BE2C (cell line): ENCODE data around the gene DSTN.

ENCODE experiments used
- DNase-seq: peaks from one replicate; pipeline ENCODE4 v3.0.0-alpha.2; 2020
- H3K27me3 ChIP-seq: fragments of 250-450 bp; sonication (Bioruptor Pico); 2 replicates; pipeline ENCODE4 v1.5.1; 2020; ENCODE audit warnings: mild to moderate bottlenecking
- H3K36me3 ChIP-seq: fragments of 250-450 bp; sonication (Bioruptor Pico); 2 replicates; pipeline ENCODE4 v1.5.1; 2020; ENCODE audit warnings: mild to moderate bottlenecking
- H3K4me1 ChIP-seq: fragments of 250-450 bp; sonication (Bioruptor Pico); 2 replicates; pipeline ENCODE4 v1.5.1; 2020
- H3K4me3 ChIP-seq: 2 replicates; pipeline ENCODE4 v1.5.1; 2011; ENCODE audit warnings: low read depth, low read length
- H3K9me3 ChIP-seq: fragments of 250-450 bp; sonication (Bioruptor Pico); 2 replicates; pipeline ENCODE4 v1.5.1; 2020
- CTCF ChIP-seq: IDR thresholded peaks from 2 replicates; pipeline ENCODE4 v1.5.1; 2012; ENCODE audit warnings: mild to moderate bottlenecking, low read depth, low read length

Gene DSTN

DNA sequence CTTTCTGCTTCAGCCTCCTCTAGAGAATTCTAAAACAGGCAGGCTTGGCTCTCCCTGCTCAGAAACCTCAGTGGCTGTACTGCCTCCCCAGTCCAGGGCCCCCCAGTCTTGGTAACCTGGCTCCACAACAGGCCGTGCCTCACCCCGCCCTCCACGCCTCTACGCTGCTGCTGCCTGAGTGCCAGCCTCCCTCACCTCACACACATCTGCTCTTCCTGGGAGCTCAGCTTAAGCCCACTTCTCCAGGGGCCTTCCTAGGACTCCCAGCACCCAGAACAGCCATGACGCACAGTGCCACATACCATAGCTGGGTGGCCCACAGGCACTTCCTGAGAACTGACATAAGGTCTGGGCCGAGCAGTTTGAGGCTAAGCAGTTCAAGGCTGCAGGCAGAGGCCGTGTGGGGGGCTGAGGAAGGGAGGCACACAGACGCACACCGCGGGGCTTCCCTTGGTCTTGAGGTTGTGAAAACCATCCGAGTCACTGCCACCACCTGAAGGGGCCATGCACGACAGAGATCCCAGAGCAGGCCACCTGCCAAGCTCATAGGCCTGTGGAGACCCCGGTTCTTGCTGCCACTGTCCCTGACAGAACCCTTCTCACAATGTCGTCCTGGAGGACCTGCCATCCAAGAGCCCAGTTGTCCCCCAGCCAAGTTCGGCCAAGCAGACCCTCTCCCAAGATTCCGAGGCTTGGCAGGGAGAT is 42.6 kb downstream of the DSTN start:
- TF ChIP-seq CTCF: no peak
- Histone ChIP-seq H3K4me1 (0 out of 2 replicates have a peak, but pooled peaks cover 3% of the 10 kb centered on the region), H3K27me3 (no peaks in the 10 kb centered on the region), H3K9me3 (no peaks in the 10 kb centered on the region), H3K4me3 (no peak overlapping the region), H3K36me3 (peaks cover 7% of the 10 kb centered on the region)
- DNase-seq: no peak

DNA sequence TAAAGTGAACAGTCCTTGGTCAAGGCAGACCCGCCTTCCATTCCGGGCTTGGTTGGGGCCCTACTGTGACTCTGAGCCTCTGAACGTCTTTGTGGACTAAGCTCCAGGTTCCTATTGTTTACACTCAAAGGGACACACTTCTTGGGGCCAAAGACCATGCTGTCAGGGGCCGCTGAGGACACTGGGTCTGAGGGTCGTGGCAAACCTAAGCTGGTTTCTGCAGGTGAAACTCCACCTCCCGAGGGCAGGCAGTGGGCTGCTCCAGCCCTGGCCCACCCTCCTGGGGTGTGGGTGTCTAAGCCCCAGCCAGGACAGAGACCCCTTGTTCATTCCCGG is 43.1 kb downstream of the DSTN start:
- DNase-seq: no peak
- Histone ChIP-seq H3K9me3 (no peaks in the 10 kb centered on the region), H3K4me1 (0 out of 2 replicates have a peak, but pooled peaks cover 3% of the 10 kb centered on the region), H3K4me3 (no peak overlapping the region), H3K27me3 (no peaks in the 10 kb centered on the region), H3K36me3 (peaks cover 3% of the 10 kb centered on the region)
- TF ChIP-seq CTCF: no peak

DNA sequence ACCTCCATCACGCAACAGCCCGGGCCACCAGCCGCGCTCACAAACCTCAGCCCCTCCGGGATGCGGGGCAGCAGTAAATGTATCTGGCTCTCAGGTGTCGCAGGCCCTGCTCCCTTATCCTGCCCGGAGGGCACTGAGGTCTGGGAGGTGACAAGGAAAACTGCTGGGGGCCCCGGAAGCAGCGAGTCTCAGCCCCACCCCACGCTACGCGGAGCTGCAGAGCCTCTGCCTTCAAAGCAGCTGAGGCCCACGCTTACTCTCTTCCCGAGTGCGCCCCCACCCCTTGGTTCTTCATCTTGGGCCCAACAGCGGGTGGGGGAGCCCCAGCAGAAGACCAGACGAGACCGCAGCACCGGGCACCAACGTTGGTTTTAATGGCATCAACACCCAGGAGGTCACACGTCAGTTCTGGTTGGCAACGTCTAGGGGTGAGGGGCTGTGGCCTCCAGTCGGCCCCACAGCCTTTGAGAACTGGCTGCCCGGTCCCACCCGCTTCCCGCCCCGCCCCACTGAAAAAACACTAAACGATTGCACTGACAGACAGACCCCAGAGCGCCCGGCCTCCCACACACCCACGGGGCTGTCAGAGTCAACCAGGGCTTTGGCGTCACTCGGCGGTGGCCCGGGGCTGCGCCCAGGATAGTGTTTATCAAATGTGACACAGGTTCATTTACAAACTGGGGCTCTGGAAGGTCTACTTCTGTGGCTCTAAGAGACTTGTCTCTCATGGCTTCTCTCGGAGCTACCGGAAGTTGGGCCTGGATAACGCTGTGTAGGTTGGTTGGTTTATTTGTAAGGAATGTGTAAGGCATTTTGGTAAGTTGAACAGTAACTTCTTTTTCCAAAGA is 43.7 kb downstream of the DSTN start:
- no peak overlapping the region for H3K4me3 ChIP-seq
- no peaks in the 10 kb centered on the region for H3K27me3 ChIP-seq
- DNase-seq: no peak
- H3K4me1 ChIP-seq: 0 out of 2 replicates have a peak, but pooled peaks cover 3% of the 10 kb centered on the region
- no peaks in the 10 kb centered on the region for H3K9me3 ChIP-seq
- no peaks in the 10 kb centered on the region; the same call in 1 of the 2 replicates for H3K36me3 ChIP-seq
- no peak for TF ChIP-seq CTCF

- no peak for TF ChIP-seq CTCF
- Histone ChIP-seq H3K27me3 (no peaks in the 10 kb centered on the region), H3K9me3 (no peaks in the 10 kb centered on the region), H3K4me3 (peak overlapping the region; percentile 45), H3K36me3 (no peaks in the 10 kb centered on the region; the same call in 1 of the 2 replicates), H3K4me1 (0 out of 2 replicates have a peak, but pooled peaks cover 3% of the 10 kb centered on the region)
- peak; percentile 85 for DNase-seq
Observed at GRCh38 chr20:17614176-17614811, 44.4 kb downstream of the DSTN start.

GRCh38 chr20:17614812-17615644 is 45.2 kb downstream of the DSTN start:
- no peaks in the 10 kb centered on the region for H3K27me3 ChIP-seq
- no peaks in the 10 kb centered on the region for H3K36me3 ChIP-seq
- TF ChIP-seq CTCF: no peak
- peak overlapping the region; percentile 45 for H3K4me3 ChIP-seq
- DNase-seq: no peak
- H3K9me3 ChIP-seq: no peaks in the 10 kb centered on the region
- 0 out of 2 replicates have a peak, but pooled peaks cover 3% of the 10 kb centered on the region for H3K4me1 ChIP-seq
